GM23338 (cell line): ENCODE data around the gene TMTC2. TPM values are rescaled to one million over a fixed set of nuclear protein-coding genes. Genes with fewer than 3 reads are reported as not detected.

Experiments
- ATAC-seq: fragments of 200-7000 bp; cut with Tn5 transposase; 3 replicates; pipeline ENCODE4 v1.9.1; 2020
- DNase-seq: peaks from one replicate; pipeline ENCODE4 v3.0.0-alpha.2; 2015; ENCODE audit warnings: low spot score
- H2AFZ ChIP-seq: fragments of 200-600 bp; sonication (generic); 2 replicates; pipeline ENCODE4 v1.8.0; 2016; ENCODE audit warnings: antibody characterized with exemption, mild to moderate bottlenecking, moderate library complexity
- H3F3A ChIP-seq: fragments of 200-600 bp; sonication (generic); replicated peaks from 2 replicates; pipeline ENCODE4 v1.8.0; 2017; ENCODE audit warnings: antibody characterized with exemption, mixed run types, low read depth
- H3K27ac ChIP-seq: fragments of 200-600 bp; sonication (generic); 2 replicates; pipeline ENCODE4 v1.6.1; 2016; ENCODE audit warnings: low read depth
- H3K27me3 ChIP-seq: fragments of 200-600 bp; sonication (generic); 2 replicates; pipeline ENCODE4 v1.8.0; 2016; ENCODE audit warnings: mild to moderate bottlenecking, mixed run types, moderate library complexity; ENCODE audit not compliant: insufficient read depth
- H3K36me3 ChIP-seq: fragments of 200-600 bp; sonication (generic); 2 replicates; pipeline ENCODE4 v1.8.0; 2016; ENCODE audit warnings: mild to moderate bottlenecking; ENCODE audit not compliant: insufficient read depth
- H3K4me1 ChIP-seq: fragments of 200-600 bp; sonication (generic); 2 replicates; pipeline ENCODE4 v1.8.0; 2016; ENCODE audit warnings: mild to moderate bottlenecking, moderate library complexity; ENCODE audit not compliant: insufficient read depth
- H3K4me2 ChIP-seq: fragments of 200-600 bp; sonication (generic); 2 replicates; pipeline ENCODE4 v1.7.1; 2017; ENCODE audit warnings: mixed run types
- H3K4me3 ChIP-seq: fragments of 200-600 bp; sonication (generic); 2 replicates; pipeline ENCODE4 v1.6.1; 2016; ENCODE audit warnings: mixed run types
- H3K79me2 ChIP-seq: fragments of 200-600 bp; sonication (generic); replicated peaks from 2 replicates; pipeline ENCODE4 v1.8.0; 2017; ENCODE audit warnings: mild to moderate bottlenecking; ENCODE audit not compliant: insufficient read depth
- H3K9me2 ChIP-seq: fragments of 200-600 bp; sonication (generic); 2 replicates; pipeline ENCODE4 v1.8.0; 2017; ENCODE audit not compliant: insufficient read depth
- H4K20me1 ChIP-seq: fragments of 200-600 bp; sonication (generic); replicated peaks from 2 replicates; pipeline ENCODE4 v1.8.0; 2017; ENCODE audit warnings: mild to moderate bottlenecking; ENCODE audit not compliant: insufficient read depth
- H3K27ac Mint-ChIP-seq: 2 replicates; pipeline ENCODE4 v1.8.0; 2020; ENCODE audit warnings: inconsistent platforms, mild to moderate bottlenecking, moderate library complexity, mixed read lengths
- H3K27me3 Mint-ChIP-seq: 3 replicates; pipeline ENCODE4 v1.8.0; 2022; ENCODE audit warnings: low read depth, mild to moderate bottlenecking, moderate library complexity, mixed read lengths, inconsistent platforms; ENCODE audit not compliant: insufficient read depth, poor library complexity
- H3K36me3 Mint-ChIP-seq: 3 replicates; pipeline ENCODE4 v1.8.0; 2021; ENCODE audit warnings: low read depth, mild to moderate bottlenecking, inconsistent platforms, moderate library complexity, mixed read lengths
- H3K4me1 Mint-ChIP-seq: 3 replicates; pipeline ENCODE4 v1.8.0; 2020; ENCODE audit warnings: mild to moderate bottlenecking, inconsistent platforms, mixed read lengths
- H3K4me3 Mint-ChIP-seq: 3 replicates; pipeline ENCODE4 v1.8.0; 2021; ENCODE audit warnings: moderate library complexity, mild to moderate bottlenecking, inconsistent platforms, mixed read lengths
- H3K9me3 Mint-ChIP-seq: 3 replicates; pipeline ENCODE4 v1.8.0; 2020; ENCODE audit warnings: moderate library complexity, mild to moderate bottlenecking, inconsistent platforms, mixed read lengths
- ETS1 ChIP-seq: IDR thresholded peaks from 2 replicates; pipeline ENCODE4 v1.6.1; 2016; ENCODE audit warnings: antibody characterized with exemption
- EZH2phosphoT487 ChIP-seq: fragments of 200-600 bp; sonication (generic); IDR thresholded peaks from one replicate; pipeline ENCODE4 v1.8.1; 2018; ENCODE audit warnings: antibody characterized with exemption; ENCODE audit not compliant: unreplicated experiment
- JUNB ChIP-seq: IDR thresholded peaks from one replicate; pipeline ENCODE4 v1.6.1; 2016; ENCODE audit warnings: antibody characterized with exemption; ENCODE audit not compliant: unreplicated experiment
- NANOG ChIP-seq: IDR thresholded peaks from 2 replicates; pipeline ENCODE4 v1.6.1; 2016; ENCODE audit warnings: antibody characterized with exemption, borderline replicate concordance
- POLR2AphosphoS5 ChIP-seq: IDR thresholded peaks from 2 replicates; pipeline ENCODE4 v1.6.1; 2016; ENCODE audit warnings: antibody characterized with exemption, low read depth
- ZNF114 ChIP-seq: fragments of 250-450 bp; sonication (Bioruptor Pico); IDR thresholded peaks from 2 replicates; pipeline ENCODE4 v1.5.0; 2020; ENCODE audit warnings: mild to moderate bottlenecking, moderate library complexity
- ZNF331 ChIP-seq: fragments of 250-450 bp; sonication (Bioruptor Pico); IDR thresholded peaks from 2 replicates; pipeline ENCODE4 v1.5.0; 2020; ENCODE audit warnings: low read depth, mild to moderate bottlenecking, moderate library complexity
- polyA plus RNA-seq: library from polyadenylated mRNA; unstranded; fragments of >200 nt; fragmentation: Nextera tagmentation; extraction: Ambion mirVana; gene quantifications from 2 replicates; pipeline ENCODE4 v1.2.1, GENCODE V29; 2016
- total RNA-seq: library from RNA; depleted of rRNA; stranded (reverse); fragments of >200 nt; shearing (Covaris generic); gene quantifications from 2 replicates; pipeline ENCODE4 v1.2.3, GENCODE V29; 2014
- TF ChIP-seq, protein P1 (sequence below), 2 experiments: fragments of 200-600 bp in 1 of 2; sonication (generic) in 1 of 2; conservative IDR thresholded peaks; 2 replicates each; pipeline versions ENCODE4 v1.5.1 to v1.6.1; 2016 to 2017; ENCODE audit warnings: antibody characterized with exemption in 2 of 2, low read depth in 2 of 2, mild to moderate bottlenecking in 2 of 2, moderate library complexity in 1 of 2
- TF ChIP-seq, protein P2 (sequence below): fragments of 250-450 bp; sonication (Bioruptor Pico); IDR thresholded peaks from 2 replicates; pipeline ENCODE4 v1.5.0; 2020; ENCODE audit warnings: mild to moderate bottlenecking, moderate library complexity

TMTC2 gene
- total and polyA plus RNA-seq, 2 experiments from 2014 or later, result 0.57 to 6.5 TPM

DNA sequence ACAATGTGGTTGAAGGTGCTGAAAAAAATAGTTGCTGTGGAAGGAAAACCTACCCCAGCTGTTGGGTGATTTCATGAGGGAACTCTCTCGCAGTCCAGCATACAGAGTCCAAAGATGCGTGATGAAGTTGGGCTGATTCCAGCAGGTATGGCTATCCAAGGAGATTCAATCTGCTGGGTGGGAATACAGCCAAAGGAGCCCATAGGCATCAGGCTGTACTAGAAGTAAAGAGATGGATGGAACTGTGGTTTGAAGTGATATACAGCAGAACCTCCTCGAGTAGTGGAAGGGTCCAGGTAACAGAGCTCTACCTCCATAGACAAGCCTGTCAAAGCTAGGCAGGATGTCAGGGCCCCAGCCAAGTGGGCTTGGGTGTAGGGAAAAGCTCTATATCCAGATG lies 11.5 kb upstream of the TMTC2 start (continued):
- TF ChIP-seq ZNF114 (CRISPR knock-in tag) (no peak), ZNF331 (no peak), EZH2phosphoT487 (no peak), NANOG (no peak), POLR2AphosphoS5 (no peak)
- TF ChIP-seq, protein P1, sequence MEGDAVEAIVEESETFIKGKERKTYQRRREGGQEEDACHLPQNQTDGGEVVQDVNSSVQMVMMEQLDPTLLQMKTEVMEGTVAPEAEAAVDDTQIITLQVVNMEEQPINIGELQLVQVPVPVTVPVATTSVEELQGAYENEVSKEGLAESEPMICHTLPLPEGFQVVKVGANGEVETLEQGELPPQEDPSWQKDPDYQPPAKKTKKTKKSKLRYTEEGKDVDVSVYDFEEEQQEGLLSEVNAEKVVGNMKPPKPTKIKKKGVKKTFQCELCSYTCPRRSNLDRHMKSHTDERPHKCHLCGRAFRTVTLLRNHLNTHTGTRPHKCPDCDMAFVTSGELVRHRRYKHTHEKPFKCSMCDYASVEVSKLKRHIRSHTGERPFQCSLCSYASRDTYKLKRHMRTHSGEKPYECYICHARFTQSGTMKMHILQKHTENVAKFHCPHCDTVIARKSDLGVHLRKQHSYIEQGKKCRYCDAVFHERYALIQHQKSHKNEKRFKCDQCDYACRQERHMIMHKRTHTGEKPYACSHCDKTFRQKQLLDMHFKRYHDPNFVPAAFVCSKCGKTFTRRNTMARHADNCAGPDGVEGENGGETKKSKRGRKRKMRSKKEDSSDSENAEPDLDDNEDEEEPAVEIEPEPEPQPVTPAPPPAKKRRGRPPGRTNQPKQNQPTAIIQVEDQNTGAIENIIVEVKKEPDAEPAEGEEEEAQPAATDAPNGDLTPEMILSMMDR (conservative IDR thresholded peaks at IDR 0.05; ENCODE audit: low read depth in 2 of 2), result no peak

- H3K4me3 Mint-ChIP-seq, result no peak overlapping the region
- no peak for TF ChIP-seq ZNF331
- no peak for TF ChIP-seq EZH2phosphoT487
- TF ChIP-seq, protein P2, sequence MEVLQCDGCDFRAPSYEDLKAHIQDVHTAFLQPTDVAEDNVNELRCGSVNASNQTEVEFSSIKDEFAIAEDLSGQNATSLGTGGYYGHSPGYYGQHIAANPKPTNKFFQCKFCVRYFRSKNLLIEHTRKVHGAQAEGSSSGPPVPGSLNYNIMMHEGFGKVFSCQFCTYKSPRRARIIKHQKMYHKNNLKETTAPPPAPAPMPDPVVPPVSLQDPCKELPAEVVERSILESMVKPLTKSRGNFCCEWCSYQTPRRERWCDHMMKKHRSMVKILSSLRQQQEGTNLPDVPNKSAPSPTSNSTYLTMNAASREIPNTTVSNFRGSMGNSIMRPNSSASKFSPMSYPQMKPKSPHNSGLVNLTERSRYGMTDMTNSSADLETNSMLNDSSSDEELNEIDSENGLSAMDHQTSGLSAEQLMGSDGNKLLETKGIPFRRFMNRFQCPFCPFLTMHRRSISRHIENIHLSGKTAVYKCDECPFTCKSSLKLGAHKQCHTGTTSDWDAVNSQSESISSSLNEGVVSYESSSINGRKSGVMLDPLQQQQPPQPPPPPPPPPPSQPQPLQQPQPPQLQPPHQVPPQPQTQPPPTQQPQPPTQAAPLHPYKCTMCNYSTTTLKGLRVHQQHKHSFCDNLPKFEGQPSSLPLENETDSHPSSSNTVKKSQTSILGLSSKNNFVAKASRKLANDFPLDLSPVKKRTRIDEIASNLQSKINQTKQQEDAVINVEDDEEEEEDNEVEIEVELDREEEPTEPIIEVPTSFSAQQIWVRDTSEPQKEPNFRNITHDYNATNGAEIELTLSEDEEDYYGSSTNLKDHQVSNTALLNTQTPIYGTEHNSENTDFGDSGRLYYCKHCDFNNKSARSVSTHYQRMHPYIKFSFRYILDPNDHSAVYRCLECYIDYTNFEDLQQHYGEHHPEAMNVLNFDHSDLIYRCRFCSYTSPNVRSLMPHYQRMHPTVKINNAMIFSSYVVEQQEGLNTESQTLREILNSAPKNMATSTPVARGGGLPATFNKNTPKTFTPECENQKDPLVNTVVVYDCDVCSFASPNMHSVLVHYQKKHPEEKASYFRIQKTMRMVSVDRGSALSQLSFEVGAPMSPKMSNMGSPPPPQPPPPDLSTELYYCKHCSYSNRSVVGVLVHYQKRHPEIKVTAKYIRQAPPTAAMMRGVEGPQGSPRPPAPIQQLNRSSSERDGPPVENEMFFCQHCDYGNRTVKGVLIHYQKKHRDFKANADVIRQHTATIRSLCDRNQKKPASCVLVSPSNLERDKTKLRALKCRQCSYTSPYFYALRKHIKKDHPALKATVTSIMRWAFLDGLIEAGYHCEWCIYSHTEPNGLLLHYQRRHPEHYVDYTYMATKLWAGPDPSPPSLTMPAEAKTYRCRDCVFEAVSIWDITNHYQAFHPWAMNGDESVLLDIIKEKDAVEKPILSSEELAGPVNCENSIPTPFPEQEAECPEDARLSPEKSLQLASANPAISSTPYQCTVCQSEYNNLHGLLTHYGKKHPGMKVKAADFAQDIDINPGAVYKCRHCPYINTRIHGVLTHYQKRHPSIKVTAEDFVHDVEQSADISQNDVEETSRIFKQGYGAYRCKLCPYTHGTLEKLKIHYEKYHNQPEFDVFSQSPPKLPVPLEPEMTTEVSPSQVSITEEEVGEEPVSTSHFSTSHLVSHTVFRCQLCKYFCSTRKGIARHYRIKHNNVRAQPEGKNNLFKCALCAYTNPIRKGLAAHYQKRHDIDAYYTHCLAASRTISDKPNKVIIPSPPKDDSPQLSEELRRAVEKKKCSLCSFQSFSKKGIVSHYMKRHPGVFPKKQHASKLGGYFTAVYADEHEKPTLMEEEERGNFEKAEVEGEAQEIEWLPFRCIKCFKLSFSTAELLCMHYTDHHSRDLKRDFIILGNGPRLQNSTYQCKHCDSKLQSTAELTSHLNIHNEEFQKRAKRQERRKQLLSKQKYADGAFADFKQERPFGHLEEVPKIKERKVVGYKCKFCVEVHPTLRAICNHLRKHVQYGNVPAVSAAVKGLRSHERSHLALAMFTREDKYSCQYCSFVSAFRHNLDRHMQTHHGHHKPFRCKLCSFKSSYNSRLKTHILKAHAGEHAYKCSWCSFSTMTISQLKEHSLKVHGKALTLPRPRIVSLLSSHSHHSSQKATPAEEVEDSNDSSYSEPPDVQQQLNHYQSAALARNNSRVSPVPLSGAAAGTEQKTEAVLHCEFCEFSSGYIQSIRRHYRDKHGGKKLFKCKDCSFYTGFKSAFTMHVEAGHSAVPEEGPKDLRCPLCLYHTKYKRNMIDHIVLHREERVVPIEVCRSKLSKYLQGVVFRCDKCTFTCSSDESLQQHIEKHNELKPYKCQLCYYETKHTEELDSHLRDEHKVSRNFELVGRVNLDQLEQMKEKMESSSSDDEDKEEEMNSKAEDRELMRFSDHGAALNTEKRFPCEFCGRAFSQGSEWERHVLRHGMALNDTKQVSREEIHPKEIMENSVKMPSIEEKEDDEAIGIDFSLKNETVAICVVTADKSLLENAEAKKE (CRISPR knock-in tag), result no peak
- TF ChIP-seq POLR2AphosphoS5, result no peak
- no peak for TF ChIP-seq ZNF114 (CRISPR knock-in tag)
- no peak for TF ChIP-seq NANOG
- no peak for TF ChIP-seq JUNB
- no peak for TF ChIP-seq ETS1
- no peak overlapping the region for H3K27ac Mint-ChIP-seq
- Histone ChIP-seq H3K36me3 (no peaks in the 10 kb centered on the region), H3K27me3 (peaks cover 5% of the 10 kb centered on the region; the same call in 1 of the 2 replicates), H4K20me1 (no peaks in the 10 kb centered on the region), H3K79me2 (no peaks in the 10 kb centered on the region), H3K9me2 (no peaks in the 10 kb centered on the region), H3K4me1 (peaks cover 9% of the 10 kb centered on the region; the same call in 1 of the 2 replicates), H3F3A (no peaks in the 10 kb centered on the region), H3K4me2 (no peak overlapping the region), H3K27ac (no peak overlapping the region), H2AFZ (peak overlapping the region; percentile 75; the same call in 1 of the 2 replicates), H3K4me3 (no peak overlapping the region)
- ATAC-seq (no peak), DNase-seq (peak; percentile 22)
- no peaks in the 10 kb centered on the region for H3K36me3 Mint-ChIP-seq
- H3K27me3 Mint-ChIP-seq, result peaks cover 5% of the 10 kb centered on the region
- H3K9me3 Mint-ChIP-seq, result no peaks in the 10 kb centered on the region
- peaks cover 13% of the 10 kb centered on the region for H3K4me1 Mint-ChIP-seq
Observed at GRCh38 chr12:82682326-82682725, 4.4 kb upstream of the TMTC2 start.
